Measurements from ENCODE around the gene SPAG4. TPM values are rescaled to one million over a fixed set of nuclear protein-coding genes. Genes with fewer than 3 reads are reported as not detected.

Gene SPAG4
- total RNA-seq, 1 donor from 2014 or later, result 13.8 TPM

- DNase-seq (ENCODE audit: low read depth), result no peak
These were observed 41.6 kb downstream of the SPAG4 start for GRCh38 chr20:35657271-35657670.

GRCh38 chr20:35660122-35660937, 44.7 kb downstream of the SPAG4 start:
- no peak for DNase-seq (ENCODE audit: low read depth)

GRCh38 chr20:35661053-35661452, 45.4 kb downstream of the SPAG4 start:
- DNase-seq (ENCODE audit: low read depth), result peak; percentile 68

GRCh38 chr20:35661908-35662307, 46.3 kb downstream of the SPAG4 start:
- DNase-seq (ENCODE audit: low read depth), result no peak

GRCh38 chr20:35662551-35662950, 46.9 kb downstream of the SPAG4 start:
- DNase-seq (ENCODE audit: low read depth), result no peak

- DNase-seq (ENCODE audit: low read depth), result peak; percentile 27
These were observed 48.2 kb downstream of the SPAG4 start for GRCh38 chr20:35663516-35664465.

- peak; percentile 84 for DNase-seq (ENCODE audit: low read depth)
These were observed 49.0 kb downstream of the SPAG4 start, which contains the start of the genes CPNE1 and RBM12 for GRCh38 chr20:35664466-35665206. Gene CPNE1 (minus strand): TSS chr20:35664900. CDS start chr20:35632923, 31,977 bp downstream. Gene RBM12 (minus strand): TSS chr20:35664900. CDS start chr20:35655322, 9,578 bp downstream.

- DNase-seq (ENCODE audit: low read depth), result no peak
These were observed 50.3 kb downstream of the SPAG4 start for GRCh38 chr20:35665949-35666288.

- no peak for DNase-seq (ENCODE audit: low read depth)
These were observed 53.6 kb downstream of the SPAG4 start for GRCh38 chr20:35669221-35669620.

- no peak for DNase-seq (ENCODE audit: low read depth)
These were observed 54.1 kb downstream of the SPAG4 start for GRCh38 chr20:35669681-35670080.

Other genes starting within 250 kb of the SPAG4 start
- gene UQCC1, start 203.9 kb upstream of the SPAG4 start, total RNA-seq, result 24.3 and 49.3 TPM in 2 replicates
- 16.0 and 18.2 TPM in 2 replicates for gene GDF5, start 177.6 kb upstream of the SPAG4 start, total RNA-seq
- 22.7 and 66.0 TPM in 2 replicates for gene CEP250, start 160.2 kb upstream of the SPAG4 start, total RNA-seq
- not detected in 2 replicates for gene C20orf173, start 86.2 kb upstream of the SPAG4 start, total RNA-seq
- 477 and 539 TPM in 2 replicates for gene ERGIC3, start 73.8 kb upstream of the SPAG4 start, total RNA-seq
- 73.1 and 119 TPM in 2 replicates for gene CPNE1, start 49.1 kb downstream of the SPAG4 start, total RNA-seq
- gene RBM12, start 49.1 kb downstream of the SPAG4 start, total RNA-seq, result 55.6 and 59.0 TPM in 2 replicates
- 37.7 and 53.9 TPM in 2 replicates for gene NFS1, start 83.5 kb downstream of the SPAG4 start, total RNA-seq
- gene ROMO1, start 83.6 kb downstream of the SPAG4 start, total RNA-seq, result 86.9 and 420 TPM in 2 replicates
- gene RBM39, start 126.4 kb downstream of the SPAG4 start, total RNA-seq, result 182 and 322 TPM in 2 replicates
- 20.0 and 58.4 TPM in 2 replicates for gene PHF20, start 156.2 kb downstream of the SPAG4 start, total RNA-seq